Measurements from ENCODE around the gene ACVR1B.

Gene ACVR1B

GRCh38 chr12:51947246-51947996, 4.1 kb upstream of the ACVR1B start:
- no peak for TF ChIP-seq CTCF (IDR thresholded peaks at IDR 0.05)
- no peak overlapping the region for H3K27ac ChIP-seq
- DNase-seq (ENCODE audit: low spot score) = peak; percentile 14

GRCh38 chr12:51948066-51948465, 3.4 kb upstream of the ACVR1B start:
- no peak for TF ChIP-seq CTCF (IDR thresholded peaks at IDR 0.05)
- Histone ChIP-seq H3K4me3 (no peak overlapping the region), H3K27ac (no peak overlapping the region)
- DNase-seq (ENCODE audit: low spot score) = peak; percentile 52

More at GRCh38 chr12:51947246-51947996, 4.1 kb upstream of the ACVR1B start:
- H3K4me3 ChIP-seq = no peak overlapping the region

GRCh38 chr12:51949342-51950030, 2.0 kb upstream of the ACVR1B start:
- Histone ChIP-seq H3K27ac (no peak overlapping the region), H3K4me3 (no peak overlapping the region)
- no peak for TF ChIP-seq CTCF (IDR thresholded peaks at IDR 0.05)
- peak; percentile 50 for DNase-seq (ENCODE audit: low spot score)

- peak overlapping the region; percentile 58 to 64 for H3K27ac ChIP-seq
Measured at GRCh38 chr12:51950682-51951198, 759 bp upstream of the ACVR1B start.

GRCh38 chr12:51951843-51952722, 584 bp downstream of the ACVR1B start:
- DNase-seq (ENCODE audit: low spot score) = peak; percentile 75
- no peak for TF ChIP-seq CTCF (IDR thresholded peaks at IDR 0.05)
- H3K4me3 ChIP-seq = peak overlapping the region; percentile 99
- peak overlapping the region; percentile 93 to 95 for H3K27ac ChIP-seq

More at GRCh38 chr12:51950682-51951198, 759 bp upstream of the ACVR1B start:
- no peak for TF ChIP-seq CTCF (IDR thresholded peaks at IDR 0.05)
- no peak for DNase-seq (ENCODE audit: low spot score)
- H3K4me3 ChIP-seq = peak overlapping the region; percentile 99

GRCh38 chr12:51953089-51953488, 1.6 kb downstream of the ACVR1B start:
- peak; percentile 1 for DNase-seq (ENCODE audit: low spot score)
- Histone ChIP-seq H3K27ac (peak overlapping the region; percentile 93 to 95), H3K4me3 (peak overlapping the region; percentile 99)
- TF ChIP-seq CTCF (IDR thresholded peaks at IDR 0.05) = no peak
